ENCODE data around the gene MYO1D.

- no peak for TF ChIP-seq CTCF (IDR thresholded peaks at IDR 0.05)
- TF ChIP-seq EP300 (IDR thresholded peaks at IDR 0.05) = no peak
- TF ChIP-seq POLR2A (IDR thresholded peaks at IDR 0.05) = no peak
Measured at GRCh38 chr17:32529604-32530003, 347.3 kb downstream of the MYO1D start.
